ENCODE results near the gene TMEM179. TPM values are rescaled to one million over a fixed set of nuclear protein-coding genes. Genes with fewer than 3 reads are reported as not detected.

The TMEM179 gene
- total and polyA plus RNA-seq, 9 donors, result 0.38 to 0.95 (median 0.61) TPM

DNA sequence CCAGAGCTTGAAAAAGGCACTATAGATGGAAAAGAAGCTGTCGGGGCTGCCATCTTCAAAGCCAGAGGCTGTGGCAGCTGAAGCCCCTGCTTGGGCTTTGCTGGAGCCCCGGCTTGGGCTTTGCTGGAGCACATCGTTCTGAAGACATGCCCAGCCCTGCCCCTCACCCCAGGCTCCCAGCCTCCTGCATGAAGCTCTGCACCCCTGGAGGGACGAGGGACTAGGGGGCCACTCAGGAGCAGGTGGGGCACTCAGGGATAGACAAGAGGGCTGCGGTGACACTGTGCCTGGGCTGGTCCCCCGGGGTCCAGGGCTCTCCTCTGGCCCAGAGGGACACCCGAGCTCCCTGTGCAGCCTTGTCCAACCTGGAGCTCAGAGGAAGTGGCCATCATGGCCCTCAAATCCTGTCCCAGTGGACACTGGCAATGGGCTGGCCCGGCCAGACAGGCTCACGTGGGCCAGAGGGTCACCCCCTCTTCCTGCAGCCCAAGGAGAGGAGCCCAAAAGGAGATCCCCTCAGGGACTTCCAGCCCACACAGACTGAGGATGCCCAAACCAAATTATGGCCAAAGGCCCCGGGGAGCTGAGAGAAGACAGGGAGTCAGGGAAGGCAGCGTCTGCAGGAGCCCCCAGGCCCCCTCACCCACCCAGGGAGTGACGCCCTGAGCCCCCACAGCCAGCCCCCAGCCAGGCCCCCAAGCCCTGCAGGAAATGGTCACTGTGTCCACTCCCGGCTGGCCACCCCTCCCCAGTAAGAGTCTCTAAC, 48.1 kb downstream of the TMEM179 start:
- Histone ChIP-seq H3K27ac (ENCODE audit: low read length) (no peak overlapping the region), H3K4me3 (ENCODE audit: low read length) (no peak overlapping the region), H3K36me3 (ENCODE audit: control insufficient read depth, insufficient read depth, low read length) (no peaks in the 10 kb centered on the region), H3K27me3 (ENCODE audit: control insufficient read depth, insufficient read depth, low read length) (peaks cover 13% of the 10 kb centered on the region), H3K9me3 (replicated peaks; ENCODE audit: control insufficient read depth, low read depth, low read length) (no peaks in the 10 kb centered on the region), H3K4me1 (ENCODE audit: control insufficient read depth, insufficient read depth, low read length) (peaks cover 23% of the 10 kb centered on the region)
- no peak for DNase-seq
- 68% methylated on average over 9 of the region's 13 CpGs for WGBS (ENCODE audit: insufficient coverage)

DNA sequence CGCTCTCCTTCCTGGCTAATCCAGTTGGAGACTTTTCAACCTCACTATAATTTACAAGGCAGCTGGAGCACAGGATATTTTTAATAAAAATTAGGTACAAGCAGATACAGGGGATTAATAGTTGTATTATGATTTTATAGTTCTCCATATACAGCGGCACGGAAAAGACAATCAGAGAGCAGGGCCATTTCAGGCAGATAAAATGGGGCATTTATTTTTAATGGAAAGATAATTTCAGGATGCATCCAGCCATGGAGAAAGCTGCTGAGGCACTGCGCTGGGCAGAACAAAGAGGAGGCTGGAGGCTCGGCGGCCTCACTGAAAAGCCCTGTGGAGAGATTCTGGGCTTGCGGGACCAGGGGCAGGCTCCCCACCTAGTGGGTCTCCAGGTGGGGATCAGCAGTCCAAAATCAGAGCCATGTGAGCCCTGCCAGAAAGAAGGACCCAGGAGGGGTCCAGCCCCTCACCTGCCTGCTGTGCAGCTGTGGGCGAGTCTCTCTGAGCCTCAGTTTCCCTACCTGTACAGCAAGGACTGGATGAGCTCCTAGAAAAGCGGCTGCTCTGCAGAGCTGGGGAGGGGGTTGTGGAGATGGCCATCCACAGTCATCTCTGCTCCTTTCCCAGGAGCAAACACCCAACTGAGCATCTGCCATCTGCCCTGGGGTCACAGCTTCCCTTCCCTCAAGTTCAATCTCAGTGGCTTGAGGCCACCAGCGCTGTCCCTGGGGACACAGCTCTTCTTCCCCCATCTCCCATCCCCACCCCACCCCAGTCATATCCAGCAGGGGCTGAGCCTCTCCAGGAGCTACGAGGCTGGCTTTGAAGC, 48.9 kb downstream of the TMEM179 start:
- H3K4me1 ChIP-seq (ENCODE audit: control insufficient read depth, insufficient read depth, low read length), result peaks cover 23% of the 10 kb centered on the region
- no peak overlapping the region for H3K4me3 ChIP-seq (ENCODE audit: low read length)
- H3K27ac ChIP-seq (ENCODE audit: low read length), result no peak overlapping the region
- DNase-seq, result no peak
- WGBS (ENCODE audit: insufficient coverage), result 55% methylated on average over 7 of the region's 11 CpGs
- no peaks in the 10 kb centered on the region for H3K9me3 ChIP-seq (replicated peaks; ENCODE audit: control insufficient read depth, low read depth, low read length)
- peaks cover 13% of the 10 kb centered on the region for H3K27me3 ChIP-seq (ENCODE audit: control insufficient read depth, insufficient read depth, low read length)
- H3K36me3 ChIP-seq (ENCODE audit: control insufficient read depth, insufficient read depth, low read length), result no peaks in the 10 kb centered on the region

DNA sequence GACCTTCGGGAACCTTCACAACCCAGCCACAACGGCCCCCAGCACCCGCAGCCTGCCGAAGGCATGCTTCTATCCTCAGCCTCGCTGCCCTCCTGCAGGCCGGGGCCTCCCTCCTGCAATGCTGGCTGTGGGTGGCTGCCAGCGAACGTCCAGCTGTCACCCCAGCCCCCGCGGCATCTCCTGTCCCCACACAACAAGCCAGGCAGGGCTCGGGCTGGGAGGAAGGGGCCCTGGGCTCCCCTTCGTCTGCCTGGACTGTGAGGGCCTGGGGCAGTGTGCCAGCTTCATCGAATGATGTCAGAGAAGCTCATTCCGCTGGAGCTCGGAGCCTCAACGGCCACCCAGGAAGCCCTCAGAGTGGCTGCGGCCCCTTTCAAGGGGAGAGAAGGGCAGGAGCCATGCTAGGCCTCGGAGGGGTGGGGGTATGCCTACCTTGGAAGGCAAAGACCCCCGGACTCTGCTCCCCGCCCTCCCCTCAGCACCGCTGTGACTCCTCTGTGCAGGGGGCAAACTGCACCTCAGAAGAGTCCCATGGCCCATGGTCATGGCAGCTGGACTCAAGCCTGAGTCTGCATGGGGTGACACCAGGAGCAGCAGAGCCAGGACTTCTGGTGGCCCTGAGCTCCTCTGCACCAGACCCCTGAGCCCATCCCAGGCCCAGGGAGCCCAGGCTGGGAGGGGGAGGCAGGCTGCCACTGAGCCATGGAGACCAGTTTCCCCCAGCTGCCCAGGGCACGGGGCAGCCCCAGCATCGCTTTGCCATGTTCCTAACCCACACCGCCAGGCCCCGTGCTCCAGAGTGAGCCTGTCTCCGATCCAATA, 49.8 kb downstream of the TMEM179 start:
- Histone ChIP-seq H3K36me3 (ENCODE audit: control insufficient read depth, insufficient read depth, low read length) (no peaks in the 10 kb centered on the region), H3K27me3 (ENCODE audit: control insufficient read depth, insufficient read depth, low read length) (peaks cover 19% of the 10 kb centered on the region), H3K9me3 (replicated peaks; ENCODE audit: control insufficient read depth, low read depth, low read length) (peaks cover 2% of the 10 kb centered on the region), H3K4me3 (ENCODE audit: low read length) (no peak overlapping the region), H3K4me1 (ENCODE audit: control insufficient read depth, insufficient read depth, low read length) (peaks cover 23% of the 10 kb centered on the region), H3K27ac (ENCODE audit: low read length) (no peak overlapping the region)
- WGBS (ENCODE audit: insufficient coverage), result 29% methylated on average over 21 of the region's 26 CpGs
- peak; percentile 76 for DNase-seq

DNA sequence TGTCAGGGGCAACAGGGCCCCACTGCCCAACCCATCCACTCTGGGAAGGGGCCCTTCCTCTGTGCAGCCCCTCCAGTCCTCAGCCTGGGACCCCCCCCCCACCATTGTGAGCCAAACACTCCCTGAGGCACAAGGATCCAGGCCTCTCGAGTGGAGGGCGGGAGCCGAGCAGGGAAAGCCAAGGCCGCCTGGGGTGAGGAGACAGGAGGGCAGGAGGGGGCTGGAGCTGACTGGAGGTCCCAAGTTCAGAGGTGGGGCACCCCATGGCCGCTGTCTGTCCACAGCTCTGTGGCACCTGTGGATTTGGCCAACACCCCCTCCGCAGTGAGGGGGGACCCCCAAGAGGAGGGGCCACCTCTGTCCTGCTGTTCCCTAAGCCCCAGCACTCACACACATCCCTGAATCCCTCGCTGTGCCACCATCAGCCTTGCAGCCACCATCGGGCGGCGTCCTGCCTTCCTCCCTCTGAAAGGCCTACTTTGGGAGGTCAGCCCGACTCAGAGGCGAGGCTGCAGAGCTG, 50.4 kb downstream of the TMEM179 start:
- peaks cover 26% of the 10 kb centered on the region for H3K27me3 ChIP-seq (ENCODE audit: control insufficient read depth, insufficient read depth, low read length)
- H3K4me3 ChIP-seq (ENCODE audit: low read length), result no peak overlapping the region
- DNase-seq, result no peak
- peaks cover 2% of the 10 kb centered on the region for H3K9me3 ChIP-seq (replicated peaks; ENCODE audit: control insufficient read depth, low read depth, low read length)
- peaks cover 23% of the 10 kb centered on the region for H3K4me1 ChIP-seq (ENCODE audit: control insufficient read depth, insufficient read depth, low read length)
- WGBS (ENCODE audit: insufficient coverage), result 54% methylated on average over 11 of the region's 12 CpGs
- no peaks in the 10 kb centered on the region for H3K36me3 ChIP-seq (ENCODE audit: control insufficient read depth, insufficient read depth, low read length)
- H3K27ac ChIP-seq (ENCODE audit: low read length), result no peak overlapping the region

DNA sequence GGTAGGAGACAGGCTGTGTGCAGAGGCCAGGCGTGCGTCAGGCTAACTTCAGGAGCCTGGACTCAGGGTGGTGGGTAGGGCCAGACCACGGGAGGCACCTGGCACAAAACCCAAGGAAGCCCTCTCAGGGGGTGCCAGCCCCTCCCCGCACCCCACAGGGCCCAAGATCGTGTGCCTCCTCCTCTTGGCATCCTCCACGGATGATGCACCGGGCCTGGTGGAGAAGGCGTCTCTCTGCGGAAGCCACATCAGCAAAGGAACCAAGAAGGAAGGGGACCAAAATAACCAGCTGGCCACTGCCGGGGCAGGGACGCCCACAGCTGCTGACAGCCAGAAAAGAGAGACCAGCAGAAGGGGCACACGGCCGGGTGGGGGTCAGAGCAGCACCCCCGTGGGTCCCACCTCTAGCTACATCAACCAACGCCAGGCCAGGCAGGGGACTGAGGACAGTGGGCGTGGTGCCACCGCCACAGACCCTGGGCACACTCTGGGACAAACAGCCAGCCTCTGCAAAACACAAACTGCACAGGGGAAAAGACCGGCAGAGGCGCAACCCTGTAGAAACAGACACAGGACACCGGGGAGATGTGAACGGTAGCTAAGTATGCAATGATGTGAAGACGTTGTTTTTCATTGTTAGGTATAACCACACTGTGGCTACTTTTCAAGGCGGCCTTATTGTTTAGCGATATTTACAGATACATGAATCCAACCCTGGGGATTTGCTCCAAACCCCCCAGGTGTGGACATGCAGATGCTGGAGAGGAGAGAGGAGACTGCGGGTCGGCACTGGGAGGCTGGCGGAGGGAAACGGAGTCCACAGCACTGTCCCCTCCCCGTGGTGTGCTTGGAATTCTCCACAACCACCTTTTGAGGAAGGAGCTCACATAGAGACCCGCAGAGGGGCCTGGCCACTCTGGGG, 51.1 kb downstream of the TMEM179 start:
- DNase-seq, result no peak
- 83% methylated on average over 18 of the region's 30 CpGs for WGBS (ENCODE audit: insufficient coverage)
- no peaks in the 10 kb centered on the region for H3K36me3 ChIP-seq (ENCODE audit: control insufficient read depth, insufficient read depth, low read length)
- no peak overlapping the region for H3K4me3 ChIP-seq (ENCODE audit: low read length)
- H3K27me3 ChIP-seq (ENCODE audit: control insufficient read depth, insufficient read depth, low read length), result peaks cover 26% of the 10 kb centered on the region
- H3K27ac ChIP-seq (ENCODE audit: low read length), result no peak overlapping the region
- peaks cover 23% of the 10 kb centered on the region for H3K4me1 ChIP-seq (ENCODE audit: control insufficient read depth, insufficient read depth, low read length)
- H3K9me3 ChIP-seq (replicated peaks; ENCODE audit: control insufficient read depth, low read depth, low read length), result peaks cover 2% of the 10 kb centered on the region

DNA sequence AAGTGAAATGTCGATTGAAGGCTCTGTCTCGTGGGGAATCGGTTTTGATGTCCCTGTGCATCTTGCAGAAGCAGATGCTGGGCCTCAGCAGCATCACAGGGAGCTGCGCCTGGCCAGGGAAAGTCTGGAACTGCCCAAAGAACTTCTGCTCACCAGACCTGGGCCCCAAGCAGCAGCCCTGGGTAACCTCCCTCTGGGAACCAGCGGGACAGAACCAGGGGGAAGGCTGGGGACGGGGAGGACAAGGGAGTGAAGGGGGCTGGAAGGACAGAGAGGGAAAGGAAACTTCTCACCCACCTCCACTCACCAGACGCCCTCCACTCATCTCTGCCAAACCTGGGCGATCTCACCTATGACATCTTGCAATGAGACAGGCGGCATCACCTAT, 51.8 kb downstream of the TMEM179 start:
- DNase-seq, result no peak
- H3K36me3 ChIP-seq (ENCODE audit: control insufficient read depth, insufficient read depth, low read length), result no peaks in the 10 kb centered on the region
- H3K4me3 ChIP-seq (ENCODE audit: low read length), result no peak overlapping the region
- WGBS (ENCODE audit: insufficient coverage), result 60% methylated on average over 5 of the region's 9 CpGs
- H3K9me3 ChIP-seq (replicated peaks; ENCODE audit: control insufficient read depth, low read depth, low read length), result peaks cover 2% of the 10 kb centered on the region
- peaks cover 26% of the 10 kb centered on the region for H3K27me3 ChIP-seq (ENCODE audit: control insufficient read depth, insufficient read depth, low read length)
- H3K27ac ChIP-seq (ENCODE audit: low read length), result no peak overlapping the region
- peaks cover 23% of the 10 kb centered on the region for H3K4me1 ChIP-seq (ENCODE audit: control insufficient read depth, insufficient read depth, low read length)

DNA sequence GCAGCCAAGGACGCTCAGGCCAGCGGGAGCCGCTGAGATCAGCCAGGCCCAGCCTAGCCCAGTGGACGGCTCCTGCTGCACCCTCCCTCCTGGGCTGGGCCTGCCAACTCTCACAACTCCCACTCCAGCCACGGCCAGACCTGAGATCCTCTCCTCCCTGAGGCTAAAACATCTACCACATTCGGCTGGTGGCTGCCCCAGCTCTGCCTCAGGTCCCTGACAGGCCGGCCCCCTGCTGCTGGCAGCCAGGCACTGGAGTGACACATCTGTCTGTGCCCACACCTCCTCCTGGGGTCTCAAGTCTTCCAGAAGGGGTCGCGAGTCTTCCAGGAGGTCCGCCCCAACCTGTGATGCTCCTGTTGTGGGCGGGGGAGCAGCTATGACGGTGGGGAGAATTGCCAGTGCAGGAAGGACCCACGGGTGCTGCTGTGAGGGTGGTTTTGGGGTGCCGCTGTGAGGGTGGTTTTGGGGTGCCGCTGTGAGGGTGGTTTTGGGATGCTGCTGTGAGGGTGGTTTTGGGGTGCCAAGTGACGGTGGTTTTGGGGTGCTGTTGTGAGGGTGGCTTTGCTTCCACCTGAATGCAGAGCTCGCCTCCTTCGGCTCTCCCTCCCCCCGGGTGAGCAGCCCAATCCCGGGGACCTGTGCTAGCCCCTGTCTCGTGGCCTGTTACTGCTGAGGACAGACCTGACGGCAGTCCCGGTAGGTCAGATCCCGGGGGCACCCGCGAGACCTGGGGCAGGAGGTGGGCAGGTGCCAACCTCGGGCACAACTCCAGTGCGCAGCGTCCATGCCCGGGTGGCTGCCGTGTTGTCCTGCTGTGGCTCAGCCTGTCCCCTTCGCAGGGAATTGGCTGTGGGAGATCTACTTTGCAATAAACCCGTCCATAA, 52.5 kb downstream of the TMEM179 start:
- peaks cover 2% of the 10 kb centered on the region for H3K9me3 ChIP-seq (replicated peaks; ENCODE audit: control insufficient read depth, low read depth, low read length)
- DNase-seq, result no peak
- peaks cover 23% of the 10 kb centered on the region for H3K4me1 ChIP-seq (ENCODE audit: control insufficient read depth, insufficient read depth, low read length)
- no peak overlapping the region for H3K4me3 ChIP-seq (ENCODE audit: low read length)
- peaks cover 30% of the 10 kb centered on the region for H3K27me3 ChIP-seq (ENCODE audit: control insufficient read depth, insufficient read depth, low read length)
- H3K27ac ChIP-seq (ENCODE audit: low read length), result no peak overlapping the region
- 73% methylated on average over 32 of the region's 33 CpGs for WGBS (ENCODE audit: insufficient coverage)
- H3K36me3 ChIP-seq (ENCODE audit: control insufficient read depth, insufficient read depth, low read length), result no peaks in the 10 kb centered on the region

DNA sequence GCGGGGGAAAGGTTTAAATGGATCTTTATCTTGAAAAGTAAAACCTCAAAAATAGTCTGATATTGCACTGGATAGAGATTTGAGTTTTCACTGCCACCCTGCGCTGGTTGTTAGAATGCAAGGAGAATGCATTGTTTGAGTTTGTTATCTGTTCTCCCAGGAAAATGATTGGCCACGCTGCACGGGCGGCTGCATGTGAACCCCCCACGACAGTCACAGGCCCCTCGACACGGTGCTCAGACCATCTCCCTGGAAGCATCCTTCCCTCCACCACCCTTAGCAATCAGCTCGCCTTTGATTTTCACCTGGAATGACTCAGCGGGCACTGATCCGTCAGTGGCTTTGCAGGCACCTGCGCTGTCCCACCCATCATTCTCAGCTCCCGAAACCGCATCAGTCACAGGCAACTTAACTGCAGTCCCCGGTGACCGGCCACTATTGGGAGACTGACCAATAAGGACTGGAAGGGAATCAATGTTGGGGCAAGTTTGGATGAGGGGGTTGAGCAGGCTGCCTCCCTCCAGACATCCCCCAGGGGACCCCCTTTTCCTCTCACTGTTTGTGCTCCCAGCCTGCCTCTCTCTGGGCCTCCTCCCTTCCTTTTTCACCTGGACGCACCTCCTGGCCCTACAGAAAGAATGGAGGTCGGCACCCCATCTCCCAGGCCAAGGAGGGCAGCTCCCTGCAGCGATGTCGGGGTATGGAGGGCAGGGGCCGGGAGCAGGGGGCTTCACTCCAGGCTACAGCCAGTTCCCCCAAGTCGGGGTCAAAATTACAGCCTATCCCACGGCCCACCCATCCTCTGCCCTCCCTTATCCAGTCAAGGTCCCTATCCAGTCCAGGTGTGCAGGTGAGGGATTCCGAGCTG, 53.5 kb downstream of the TMEM179 start:
- WGBS (ENCODE audit: insufficient coverage), result 82% methylated on average over 13 of the region's 24 CpGs
- Histone ChIP-seq H3K9me3 (replicated peaks; ENCODE audit: control insufficient read depth, low read depth, low read length) (peaks cover 2% of the 10 kb centered on the region), H3K4me1 (ENCODE audit: control insufficient read depth, insufficient read depth, low read length) (peaks cover 26% of the 10 kb centered on the region), H3K27ac (ENCODE audit: low read length) (no peak overlapping the region), H3K36me3 (ENCODE audit: control insufficient read depth, insufficient read depth, low read length) (no peaks in the 10 kb centered on the region), H3K27me3 (ENCODE audit: control insufficient read depth, insufficient read depth, low read length) (peaks cover 38% of the 10 kb centered on the region), H3K4me3 (ENCODE audit: low read length) (no peak overlapping the region)
- no peak for DNase-seq

All from muscle of leg (tissue), 11 donors.